ENCODE results near the gene CIC. TPM values are rescaled to one million over a fixed set of nuclear protein-coding genes. Genes with fewer than 3 reads are reported as not detected.
A peak's percentile ranks its signal among the peaks of the same experiment; 100 is the strongest.

The CIC gene
- total and polyA plus RNA-seq, 2 of the 13 experiments (the other 11 are each of a cell fraction or from before 2014, with no cell fraction given), result 5.9 to 8.0 TPM

DNA sequence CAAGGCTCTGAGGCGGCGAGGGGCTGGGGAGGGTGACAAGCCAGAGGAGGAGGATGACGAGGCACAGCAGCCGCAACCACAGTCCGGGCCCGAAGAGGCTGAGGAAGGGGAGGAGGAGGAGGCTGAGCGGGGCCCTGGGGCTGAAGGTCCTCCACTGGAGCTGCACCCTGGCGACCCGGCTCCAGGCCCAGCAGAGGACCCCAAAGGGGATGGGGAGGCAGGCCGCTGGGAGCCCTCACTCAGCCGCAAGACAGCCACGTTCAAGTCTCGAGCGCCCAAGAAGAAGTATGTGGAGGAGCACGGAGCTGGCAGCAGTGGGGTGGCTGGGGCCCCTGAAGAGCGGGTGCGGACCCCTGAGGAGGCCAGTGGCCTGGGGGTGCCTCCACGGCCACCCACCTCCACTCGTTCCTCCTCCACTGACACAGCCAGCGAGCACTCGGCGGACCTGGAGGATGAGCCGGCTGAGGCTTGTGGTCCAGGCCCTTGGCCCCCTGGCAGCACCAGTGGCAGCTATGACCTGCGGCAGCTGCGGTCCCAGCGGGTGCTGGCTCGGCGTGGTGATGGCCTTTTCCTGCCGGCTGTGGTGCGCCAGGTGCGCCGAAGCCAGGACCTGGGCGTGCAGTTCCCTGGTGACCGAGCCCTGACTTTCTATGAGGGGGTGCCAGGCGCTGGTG, 2.9 kb downstream of the CIC start:
- Histone ChIP-seq H4K20me1 (ENCODE audit: insufficient read depth, low read length) (no peaks in the 10 kb centered on the region), H3K4me1 (ENCODE audit: insufficient read depth, low read length) (peaks cover 29% of the 10 kb centered on the region), H3K9ac (ENCODE audit: insufficient read depth, low read depth, low read length) (peak overlapping the region; percentile 90; the same call in 1 of the 2 replicates), H3K4me3 (replicated peaks in 1 of 3; ENCODE audit: insufficient read depth in 1 of 3, low read depth in 2 of 3, low read length in 3 of 3) (no peak overlapping the region), H3K27me3 (ENCODE audit: control insufficient read depth in 1 of 2, insufficient read depth in 2 of 2, low read length in 2 of 2) (no peaks in the 10 kb centered on the region; a peak in 1 of 5 replicates), H3K9me3 (ENCODE audit: low read length) (no peaks in the 10 kb centered on the region), H3K4me2 (ENCODE audit: low read depth, low read length) (no peak overlapping the region), H3K79me2 (ENCODE audit: insufficient read depth, low read length) (peaks cover 19% of the 10 kb centered on the region), H2AFZ (ENCODE audit: low read length) (no peak overlapping the region), H3K36me3 (replicated peaks in 1 of 2; ENCODE audit: control insufficient read depth in 1 of 2, insufficient read depth in 2 of 2, low read length in 2 of 2) (peaks cover 5 to 21% of the 10 kb centered on the region in 2 experiments; a peak in 4 of 5 replicates), H3K27ac (ENCODE audit: extremely low read length, insufficient read depth, low read length) (no peak overlapping the region)
- POLR2A ChIA-PET, result interaction anchor here (3.2 kb wide), 1 partner anchor 9 kb away, joined by 44 read pairs; no protein-coding TSS in a partner anchor
- 0 out of 2 replicates have a peak, but pooled peaks have one; percentile 9 for TF ChIP-seq RBFOX2 (IDR thresholded peaks at IDR 0.05; ENCODE audit: low read depth, low read length)
- no peak for TF ChIP-seq TCF7 (IDR thresholded peaks at IDR 0.05; ENCODE audit: low read depth)
- no peak for TF ChIP-seq ZNF331 (CRISPR knock-in tag; IDR thresholded peaks at IDR 0.05)
- ATAC-seq, result no peak
- FAIRE-seq, result no peak
- in situ Hi-C loops (cut with HindIII; ENCODE audit: extremely low pct_ligation_motif_present, low pct_unique_long_range_greater_than_20kb), result no loop called here
- intact Hi-C loops (cut with micrococcal nuclease; ENCODE audit: unreplicated experiment), result no loop called here
- CTCF ChIA-PET (ENCODE audit: low intra/inter-chr PET ratio, low total read pairs), result no interaction called here
- DNase-seq (ENCODE audit: low spot score), result no peak
- no TSS peak for BruUV-seq (replicated peaks)
- 98% methylated on average over 16 of the region's 35 CpGs for WGBS (ENCODE audit: low lambda C conversion rate)

DNA sequence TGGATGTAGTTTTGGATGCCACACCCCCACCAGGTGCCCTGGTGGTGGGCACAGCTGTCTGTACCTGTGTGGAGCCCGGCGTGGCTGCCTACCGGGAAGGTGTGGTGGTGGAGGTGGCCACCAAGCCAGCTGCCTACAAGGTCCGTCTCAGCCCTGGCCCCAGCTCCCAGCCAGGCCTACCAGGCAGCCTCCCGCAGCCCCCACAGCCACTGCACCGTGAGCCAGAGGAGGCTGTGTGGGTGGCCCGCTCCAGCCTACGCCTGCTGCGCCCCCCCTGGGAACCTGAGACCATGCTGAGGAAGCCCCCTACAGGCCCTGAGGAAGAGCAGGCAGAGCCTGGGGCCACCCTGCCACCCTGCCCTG, 3.5 kb downstream of the CIC start:
- 98% methylated on average over 5 of the region's 9 CpGs for WGBS (ENCODE audit: low lambda C conversion rate)
- no peak overlapping the region for H3K4me3 ChIP-seq (replicated peaks in 1 of 3; ENCODE audit: insufficient read depth in 1 of 3, low read depth in 2 of 3, low read length in 3 of 3)
- no peak for DNase-seq (ENCODE audit: low spot score)
- H4K20me1 ChIP-seq (ENCODE audit: insufficient read depth, low read length), result no peaks in the 10 kb centered on the region
- H3K4me1 ChIP-seq (ENCODE audit: insufficient read depth, low read length), result peaks cover 29% of the 10 kb centered on the region
- ChIA-PET POLR2A (no interaction called here), CTCF (ENCODE audit: low intra/inter-chr PET ratio, low total read pairs) (no interaction called here)
- TF ChIP-seq SETDB1 (CRISPR knock-in tag; IDR thresholded peaks at IDR 0.05; ENCODE audit: borderline replicate concordance) (no peak), ZNF510 (CRISPR knock-in tag; IDR thresholded peaks at IDR 0.05; ENCODE audit: low read depth) (no peak), MATR3 (CRISPR knock-in tag; IDR thresholded peaks at IDR 0.05) (no peak), KLF6 (CRISPR knock-in tag; IDR thresholded peaks at IDR 0.05) (no peak), RBFOX2 (IDR thresholded peaks at IDR 0.05; ENCODE audit: low read depth, low read length) (0 out of 2 replicates have a peak, but pooled peaks have one; percentile 3)
- in situ Hi-C loops (cut with HindIII; ENCODE audit: extremely low pct_ligation_motif_present, low pct_unique_long_range_greater_than_20kb) (no loop called here), intact Hi-C loops (cut with micrococcal nuclease; ENCODE audit: unreplicated experiment) (no loop called here)
- no peak for ATAC-seq
- no peaks in the 10 kb centered on the region for H3K9me3 ChIP-seq (ENCODE audit: low read length)
- no peak for FAIRE-seq
- BruUV-seq (replicated peaks), result no TSS peak
- no peak overlapping the region for H3K9ac ChIP-seq (ENCODE audit: insufficient read depth, low read depth, low read length)
- peaks cover 5 to 21% of the 10 kb centered on the region in 2 experiments; a peak in 4 of 5 replicates for H3K36me3 ChIP-seq (replicated peaks in 1 of 2; ENCODE audit: control insufficient read depth in 1 of 2, insufficient read depth in 2 of 2, low read length in 2 of 2)
- H3K4me2 ChIP-seq (ENCODE audit: low read depth, low read length), result no peak overlapping the region
- no peak overlapping the region for H3K27ac ChIP-seq (ENCODE audit: extremely low read length, insufficient read depth, low read length)
- H3K79me2 ChIP-seq (ENCODE audit: insufficient read depth, low read length), result peaks cover 19% of the 10 kb centered on the region
- H3K27me3 ChIP-seq (ENCODE audit: control insufficient read depth in 1 of 2, insufficient read depth in 2 of 2, low read length in 2 of 2), result no peaks in the 10 kb centered on the region; a peak in 1 of 5 replicates
- H2AFZ ChIP-seq (ENCODE audit: low read length), result no peak overlapping the region
